ENCODE results near the gene MGST2.

GRCh38 chr4:139718358-139718757 lies 52.7 kb downstream of the MGST2 start:
- TF ChIP-seq EZH2 (IDR thresholded peaks at IDR 0.05) (no peak), POLR2AphosphoS5 (IDR thresholded peaks at IDR 0.05; ENCODE audit: borderline replicate concordance, low read depth, low read length) (no peak)
